GM12801 (cell line): ENCODE results near the gene ATP5F1E.

Experiments used
- TF ChIP-seq, protein P1 (sequence below): IDR thresholded peaks from one replicate; pipeline ENCODE4 v1.5.1; 2011; ENCODE audit warnings: control low read depth; ENCODE audit not compliant: insufficient read length; ENCODE audit errors: extremely low read depth

The ATP5F1E gene

DNA sequence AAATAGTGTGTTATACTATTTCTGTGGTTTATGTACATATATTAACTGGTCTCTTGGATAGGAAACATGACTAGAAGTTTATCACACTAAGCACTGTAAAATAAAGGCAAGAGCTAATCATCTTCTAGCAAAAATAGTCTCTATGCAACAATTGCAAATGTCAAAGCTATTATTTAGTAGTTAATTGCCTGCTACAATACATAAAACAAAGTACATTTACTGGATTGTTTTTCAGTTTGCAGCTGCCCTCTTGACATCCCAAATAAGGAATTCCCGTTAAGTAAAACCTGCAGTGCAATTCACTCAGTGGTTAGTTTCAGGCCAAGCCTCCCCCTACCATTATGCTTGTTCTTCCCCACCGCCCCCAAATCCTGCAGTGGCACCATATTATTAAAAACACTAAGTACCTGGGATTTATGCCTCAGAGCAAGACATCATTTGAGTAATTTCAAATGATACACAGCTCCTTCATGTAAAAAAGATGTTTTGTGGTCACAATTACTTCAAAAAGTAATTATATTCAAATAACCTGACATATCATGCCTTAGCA lies 1.6 kb upstream of the ATP5F1E start:
- TF ChIP-seq, protein P1, sequence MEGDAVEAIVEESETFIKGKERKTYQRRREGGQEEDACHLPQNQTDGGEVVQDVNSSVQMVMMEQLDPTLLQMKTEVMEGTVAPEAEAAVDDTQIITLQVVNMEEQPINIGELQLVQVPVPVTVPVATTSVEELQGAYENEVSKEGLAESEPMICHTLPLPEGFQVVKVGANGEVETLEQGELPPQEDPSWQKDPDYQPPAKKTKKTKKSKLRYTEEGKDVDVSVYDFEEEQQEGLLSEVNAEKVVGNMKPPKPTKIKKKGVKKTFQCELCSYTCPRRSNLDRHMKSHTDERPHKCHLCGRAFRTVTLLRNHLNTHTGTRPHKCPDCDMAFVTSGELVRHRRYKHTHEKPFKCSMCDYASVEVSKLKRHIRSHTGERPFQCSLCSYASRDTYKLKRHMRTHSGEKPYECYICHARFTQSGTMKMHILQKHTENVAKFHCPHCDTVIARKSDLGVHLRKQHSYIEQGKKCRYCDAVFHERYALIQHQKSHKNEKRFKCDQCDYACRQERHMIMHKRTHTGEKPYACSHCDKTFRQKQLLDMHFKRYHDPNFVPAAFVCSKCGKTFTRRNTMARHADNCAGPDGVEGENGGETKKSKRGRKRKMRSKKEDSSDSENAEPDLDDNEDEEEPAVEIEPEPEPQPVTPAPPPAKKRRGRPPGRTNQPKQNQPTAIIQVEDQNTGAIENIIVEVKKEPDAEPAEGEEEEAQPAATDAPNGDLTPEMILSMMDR = no peak

DNA sequence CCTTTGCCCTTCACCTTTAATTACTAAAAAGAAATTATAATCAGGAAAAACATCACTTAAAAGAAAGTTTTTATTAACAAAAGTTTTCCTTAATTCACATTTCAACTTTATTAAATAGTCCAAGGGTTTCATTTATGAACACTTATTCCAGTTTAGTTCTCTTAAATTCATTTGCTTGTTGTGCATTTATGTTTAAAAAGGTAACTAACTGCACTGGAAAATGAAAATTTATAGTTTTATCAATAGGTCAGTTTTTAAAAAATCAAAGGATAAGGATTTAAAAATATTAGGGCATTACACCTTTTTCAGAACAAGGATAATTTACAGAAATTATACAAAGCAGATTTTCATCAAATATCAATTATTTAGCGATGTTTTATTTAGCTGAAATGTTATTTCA lies 958 bp upstream of the ATP5F1E start:
- TF ChIP-seq, protein P1 = no peak

DNA sequence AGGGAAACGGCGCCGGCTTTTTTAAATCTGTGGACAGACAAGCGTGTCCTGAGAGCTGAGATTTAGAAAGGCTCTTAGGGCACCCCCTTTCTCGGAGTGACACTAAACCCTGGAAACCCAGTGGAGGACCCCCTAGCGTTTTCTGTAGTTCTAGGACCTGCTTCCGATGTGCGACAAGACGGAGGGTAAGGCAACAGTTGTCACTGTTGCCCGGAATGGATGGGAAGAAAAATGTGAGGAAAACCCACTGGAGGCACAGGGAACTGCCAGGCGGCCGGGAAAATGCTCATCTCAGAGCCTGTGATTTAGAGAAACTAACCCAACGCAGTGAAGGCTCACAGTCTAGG lies 551 bp upstream of the ATP5F1E start:
- TF ChIP-seq, protein P1 = no peak

DNA sequence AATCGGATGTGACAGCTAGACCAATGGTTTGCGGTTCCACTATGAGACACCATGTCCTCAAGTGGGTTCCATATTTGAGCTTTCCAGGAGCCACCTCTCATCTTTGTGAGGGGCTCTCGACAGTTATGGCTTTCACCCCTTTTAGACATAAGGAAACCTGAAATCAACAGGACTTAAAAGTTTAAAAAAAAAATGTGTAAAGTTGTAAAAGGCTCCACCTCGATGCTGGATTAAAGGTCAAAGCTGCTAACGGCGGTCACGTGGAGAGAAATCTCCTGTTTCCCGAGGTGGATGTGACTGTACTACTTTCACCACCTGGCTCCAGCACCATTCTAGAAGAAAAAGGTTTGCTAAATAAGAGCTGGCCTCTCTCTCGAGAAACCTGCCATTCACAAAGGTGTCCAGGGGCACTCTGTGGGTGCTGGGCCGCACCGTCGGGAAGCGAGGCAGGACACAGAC lies 542 bp downstream of the ATP5F1E start:
- TF ChIP-seq, protein P1 = no peak

DNA sequence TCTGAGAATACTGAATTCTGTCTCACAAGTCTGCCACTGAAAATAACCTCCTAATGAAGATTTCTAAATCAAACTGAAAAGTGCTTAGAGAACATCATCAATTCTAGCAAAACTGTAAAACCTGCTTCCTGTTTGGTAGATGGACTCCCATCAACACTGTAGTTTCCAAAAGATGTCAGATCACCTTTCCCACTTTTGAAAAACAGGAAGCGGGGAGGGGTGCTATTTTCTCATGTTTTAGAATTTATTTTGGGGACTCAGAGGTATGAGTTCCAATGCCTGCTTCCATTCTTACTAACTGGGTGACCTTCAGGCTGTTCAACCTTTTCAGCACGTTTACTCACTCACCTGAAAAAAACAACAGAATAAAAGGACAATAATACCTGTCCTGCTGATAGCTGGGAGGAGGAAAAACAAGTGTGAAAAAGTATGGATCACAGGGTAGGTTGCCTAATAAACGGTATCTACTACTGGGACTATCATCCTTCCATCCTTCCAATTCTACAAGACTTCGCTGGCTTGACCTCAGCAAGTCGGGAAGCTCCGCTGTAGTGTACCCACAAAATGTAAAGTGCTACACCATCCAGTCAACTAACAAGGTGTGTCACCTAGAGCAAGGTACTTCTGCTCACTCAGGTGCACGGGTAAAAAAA lies 1.1 kb downstream of the ATP5F1E start:
- TF ChIP-seq, protein P1 = no peak

DNA sequence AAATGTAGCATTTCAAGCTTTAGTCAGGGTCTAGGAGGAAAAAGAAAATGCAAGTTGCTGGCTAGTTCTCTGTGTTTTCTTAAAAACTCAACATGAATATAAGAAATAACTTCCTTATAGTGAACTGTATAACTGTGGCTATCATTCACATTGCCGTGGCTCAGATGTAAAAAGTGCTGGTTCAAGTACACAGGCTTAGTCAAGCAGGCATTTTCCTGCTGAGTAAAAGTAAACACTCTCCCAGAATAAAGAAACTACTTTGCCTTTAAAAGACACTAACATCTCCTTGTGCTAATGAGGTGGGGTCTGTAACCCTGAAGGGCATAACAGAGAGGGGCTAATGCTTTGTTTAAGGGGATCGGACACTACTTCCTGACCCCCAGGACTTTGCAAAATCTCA lies 3.3 kb downstream of the ATP5F1E start:
- TF ChIP-seq, protein P1 = no peak

DNA sequence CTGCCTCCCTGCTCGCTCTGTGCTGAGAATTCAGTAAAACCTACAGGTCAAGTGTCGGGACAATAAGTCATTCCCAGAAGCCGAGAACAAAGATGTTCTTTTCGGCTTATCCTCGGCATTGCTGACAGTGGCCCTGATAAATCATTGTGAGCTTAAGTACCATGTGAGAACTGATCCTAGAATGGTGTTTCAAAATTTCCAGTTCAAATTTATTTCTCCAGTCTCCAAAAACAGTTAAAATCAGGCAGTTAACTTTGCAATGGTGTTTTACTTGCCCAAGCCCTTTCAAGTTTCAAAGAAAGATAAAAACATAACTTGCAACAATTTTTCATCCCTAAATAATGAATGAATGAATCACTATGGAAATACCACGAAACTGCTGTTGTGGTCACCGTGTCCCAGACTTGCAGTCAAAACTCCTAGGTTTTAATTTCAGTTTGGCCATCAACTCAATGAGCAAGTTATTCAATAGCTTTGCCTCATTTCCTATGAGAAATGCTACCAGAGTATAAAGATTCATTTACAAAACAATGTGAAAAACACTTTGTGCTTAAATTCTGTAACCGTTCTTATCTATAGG lies 4.3 kb downstream of the ATP5F1E start:
- TF ChIP-seq, protein P1 = no peak
